ENCODE results near the gene C12orf57.
"Not testable (repeated sequence)": the region's sequence is repeated elsewhere in the genome, so short reads cannot be mapped to it uniquely, and the experiment has no call there.

Gene C12orf57

GRCh38 chr12:6904280-6905276 is 39.2 kb upstream of the C12orf57 start, which contains the start of gene LRRC23:
TSS of gene LRRC23 (plus strand) at chr12:6904822. CDS start at chr12:6905634, 812 bp downstream.
- TF ChIP-seq, protein P1, sequence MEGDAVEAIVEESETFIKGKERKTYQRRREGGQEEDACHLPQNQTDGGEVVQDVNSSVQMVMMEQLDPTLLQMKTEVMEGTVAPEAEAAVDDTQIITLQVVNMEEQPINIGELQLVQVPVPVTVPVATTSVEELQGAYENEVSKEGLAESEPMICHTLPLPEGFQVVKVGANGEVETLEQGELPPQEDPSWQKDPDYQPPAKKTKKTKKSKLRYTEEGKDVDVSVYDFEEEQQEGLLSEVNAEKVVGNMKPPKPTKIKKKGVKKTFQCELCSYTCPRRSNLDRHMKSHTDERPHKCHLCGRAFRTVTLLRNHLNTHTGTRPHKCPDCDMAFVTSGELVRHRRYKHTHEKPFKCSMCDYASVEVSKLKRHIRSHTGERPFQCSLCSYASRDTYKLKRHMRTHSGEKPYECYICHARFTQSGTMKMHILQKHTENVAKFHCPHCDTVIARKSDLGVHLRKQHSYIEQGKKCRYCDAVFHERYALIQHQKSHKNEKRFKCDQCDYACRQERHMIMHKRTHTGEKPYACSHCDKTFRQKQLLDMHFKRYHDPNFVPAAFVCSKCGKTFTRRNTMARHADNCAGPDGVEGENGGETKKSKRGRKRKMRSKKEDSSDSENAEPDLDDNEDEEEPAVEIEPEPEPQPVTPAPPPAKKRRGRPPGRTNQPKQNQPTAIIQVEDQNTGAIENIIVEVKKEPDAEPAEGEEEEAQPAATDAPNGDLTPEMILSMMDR (IDR thresholded peaks at IDR 0.05) = no peak
- no peak for TF ChIP-seq ZFX (IDR thresholded peaks at IDR 0.05; ENCODE audit: borderline replicate concordance)
- peak within 1 kb of the TSS; percentile 77 for H3K27ac ChIP-seq

GRCh38 chr12:6905414-6906040 is 38.3 kb upstream of the C12orf57 start:
- no peak for TF ChIP-seq ZFX (IDR thresholded peaks at IDR 0.05; ENCODE audit: borderline replicate concordance)
- TF ChIP-seq, protein P1 (IDR thresholded peaks at IDR 0.05) = no peak
- H3K27ac ChIP-seq = peak overlapping the region; percentile 77

GRCh38 chr12:6908141-6908540 is 35.7 kb upstream of the C12orf57 start:
- H3K27ac ChIP-seq = not testable (repeated sequence)

GRCh38 chr12:6909421-6910145 is 34.2 kb upstream of the C12orf57 start:
- H3K27ac ChIP-seq = no peak overlapping the region
- TF ChIP-seq, protein P1 (IDR thresholded peaks at IDR 0.05) = no peak

DNA sequence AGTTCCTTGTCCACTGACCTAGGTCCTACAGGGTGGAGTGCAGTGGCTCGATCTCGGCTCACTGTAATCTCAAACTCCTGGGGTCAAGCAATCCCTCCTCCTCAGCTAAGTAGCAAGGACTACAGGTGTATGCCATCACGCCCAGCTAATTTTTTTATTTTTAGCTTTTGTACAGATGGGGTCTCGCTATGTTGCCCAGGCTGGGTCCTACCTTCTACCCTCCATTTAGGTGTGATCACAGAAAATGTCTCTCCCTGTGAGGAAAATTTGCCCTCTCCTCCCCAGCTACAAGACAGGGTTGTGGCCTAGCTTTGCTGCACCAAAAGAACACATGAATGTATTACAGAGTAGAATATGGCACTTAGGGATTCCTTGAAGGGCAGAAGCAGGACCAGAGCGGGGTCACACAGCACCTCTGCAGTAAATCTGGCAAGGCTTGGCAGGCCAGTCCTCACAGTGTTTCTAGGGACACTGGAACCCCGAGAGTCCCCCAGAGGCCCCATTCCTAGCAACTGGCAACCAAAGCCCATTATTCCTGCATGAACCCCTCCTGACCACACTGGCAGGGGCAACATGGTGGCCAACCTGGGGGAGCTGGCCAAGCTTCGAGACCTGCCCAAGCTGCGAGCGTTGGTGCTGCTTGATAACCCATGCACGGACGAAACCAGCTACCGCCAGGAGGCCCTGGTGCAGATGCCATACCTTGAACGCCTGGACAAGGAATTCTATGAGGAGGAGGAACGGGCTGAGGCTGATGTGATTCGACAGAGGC is 31.5 kb upstream of the C12orf57 start:
- no peak overlapping the region for H3K27ac ChIP-seq
- TF ChIP-seq, protein P1 (IDR thresholded peaks at IDR 0.05) = no peak
- no peak for TF ChIP-seq ZFX (IDR thresholded peaks at IDR 0.05; ENCODE audit: borderline replicate concordance)

DNA sequence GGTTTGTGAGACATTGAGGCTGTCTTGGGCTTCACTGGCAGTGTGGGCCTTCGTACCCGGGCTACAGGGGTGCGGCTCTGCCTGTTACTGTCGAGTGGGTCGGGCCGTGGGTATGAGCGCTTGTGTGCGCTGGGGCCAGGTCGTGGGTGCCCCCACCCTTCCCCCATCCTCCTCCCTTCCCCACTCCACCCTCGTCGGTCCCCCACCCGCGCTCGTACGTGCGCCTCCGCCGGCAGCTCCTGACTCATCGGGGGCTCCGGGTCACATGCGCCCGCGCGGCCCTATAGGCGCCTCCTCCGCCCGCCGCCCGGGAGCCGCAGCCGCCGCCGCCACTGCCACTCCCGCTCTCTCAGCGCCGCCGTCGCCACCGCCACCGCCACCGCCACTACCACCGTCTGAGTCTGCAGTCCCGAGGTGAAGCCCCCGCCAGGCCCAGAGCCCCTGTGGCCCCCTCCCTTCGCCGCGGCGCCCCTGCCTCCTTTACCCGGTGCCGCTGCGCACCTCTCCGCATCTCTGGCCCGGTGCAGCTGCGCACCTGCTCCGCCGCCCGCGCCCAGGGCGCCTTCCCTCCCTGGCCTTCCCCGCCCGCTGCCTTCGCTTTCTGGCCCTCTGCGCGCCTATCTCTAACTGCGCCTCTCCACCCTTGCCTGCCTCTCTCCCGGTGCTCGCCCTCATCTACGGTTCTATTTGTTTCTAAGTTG is 29.4 kb upstream of the C12orf57 start, which contains the start of gene ENO2:
ENO2 (plus strand) TSS at position 335 of the 701 bp plus-strand sequence. CDS start 1,253 bp downstream, outside the sequence.
- peak within 1 kb of the TSS; percentile 82 for H3K27ac ChIP-seq
- TF ChIP-seq ZFX (IDR thresholded peaks at IDR 0.05; ENCODE audit: borderline replicate concordance) = no peak
- TF ChIP-seq, protein P1 (IDR thresholded peaks at IDR 0.05) = peak; percentile 21; the same call in 1 of the 2 replicates
